SK-N-SH (cell line): ENCODE measurements around the gene NBEAL2. TPM values are rescaled to one million over a fixed set of nuclear protein-coding genes. Genes with fewer than 3 reads are reported as not detected.

Experiments used
- CTCF ChIA-PET: fragments of 300-600, 350-600 bp; formaldehyde crosslinking; extraction: SDS; loops from one replicate; lab custom pipeline; 2021; lab: Yijun Ruan, JAX
- POLR2A ChIA-PET: fragments of 350-600 bp; sonication (Branson Sonifier 250); formaldehyde crosslinking; extraction: SDS; loops from one replicate; lab custom pipeline; 2020; ENCODE audit warnings: antibody characterized with exemption, inconsistent platforms; lab: Yijun Ruan, JAX
- DNase-seq: peaks from one replicate; pipeline ENCODE4 v3.0.0; 2012
- H2AFZ ChIP-seq: fragments of 200-600 bp; sonication (generic); 2 replicates; pipeline ENCODE4 v1.8.1; 2016; ENCODE audit warnings: antibody characterized with exemption, mild to moderate bottlenecking, low read depth
- H3F3A ChIP-seq: fragments of 200-600 bp; sonication (generic); replicated peaks from 2 replicates; pipeline ENCODE3; 2016; ENCODE audit warnings: antibody characterized with exemption, mild to moderate bottlenecking; ENCODE audit not compliant: insufficient read depth
- H3K27ac ChIP-seq, 2 experiments: fragments of 200-500 bp in 1 of 2; fragments of 200-600 bp in 1 of 2; sonication (Bioruptor generic) in 1 of 2; sonication (generic), shearing (Covaris generic) in 1 of 2; 2 replicates each; pipeline versions ENCODE4 v1.5.1 to v1.6.1; 2014 to 2016; ENCODE audit warnings: low read depth in 2 of 2, inconsistent platforms in 1 of 2, low read length in 1 of 2, mild to moderate bottlenecking in 1 of 2, mixed read lengths in 1 of 2
- H3K27me3 ChIP-seq: fragments of 200-600 bp; sonication (generic), shearing (Covaris generic); 2 replicates; pipeline ENCODE4 v1.6.1; 2016; ENCODE audit warnings: mixed run types; ENCODE audit not compliant: insufficient read depth
- H3K36me3 ChIP-seq, 2 experiments: fragments of 200-500 bp in 1 of 2; fragments of 200-600 bp in 1 of 2; sonication (Bioruptor generic) in 1 of 2; sonication (generic) in 1 of 2; replicated peaks in 1 of 2; 2 replicates each; pipeline versions ENCODE3 to v1.5.1; 2014 to 2016; ENCODE audit warnings: low read length in 1 of 2, mild to moderate bottlenecking in 1 of 2; ENCODE audit not compliant: insufficient read depth in 2 of 2, control insufficient read depth in 1 of 2
- H3K4me1 ChIP-seq, 2 experiments: fragments of 200-500 bp in 1 of 2; fragments of 200-600 bp in 1 of 2; sonication (Bioruptor generic) in 1 of 2; sonication (generic), shearing (Covaris generic) in 1 of 2; 2 replicates each; pipeline versions ENCODE4 v1.5.1 to v1.6.1; 2014 to 2016; ENCODE audit warnings: low read depth in 1 of 2, low read length in 1 of 2, mixed run types in 1 of 2; ENCODE audit not compliant: insufficient read depth in 2 of 2, control insufficient read depth in 1 of 2
- H3K4me2 ChIP-seq: fragments of 200-600 bp; sonication (generic), shearing (Covaris generic); 2 replicates; pipeline ENCODE4 v1.6.1; 2017; ENCODE audit warnings: mixed run types
- H3K4me3 ChIP-seq, 2 experiments: fragments of 200-500 bp in 1 of 2; fragments of 200-600 bp in 1 of 2; sonication (Bioruptor generic) in 1 of 2; sonication (generic), shearing (Covaris generic) in 1 of 2; 2 replicates each; pipeline versions ENCODE4 v1.5.1 to v1.8.1; 2014 to 2016; ENCODE audit warnings: low read depth in 2 of 2, inconsistent platforms in 1 of 2, low read length in 1 of 2, mild to moderate bottlenecking in 1 of 2, mixed read lengths in 1 of 2, moderate library complexity in 1 of 2
- H3K79me2 ChIP-seq: fragments of 200-600 bp; sonication (generic); 2 replicates; pipeline ENCODE4 v1.8.1; 2017; ENCODE audit warnings: mild to moderate bottlenecking; ENCODE audit not compliant: insufficient read depth
- H3K9ac ChIP-seq: fragments of 200-600 bp; sonication (generic); 2 replicates; pipeline ENCODE4 v1.6.1; 2017; ENCODE audit warnings: mixed run types
- H3K9me2 ChIP-seq: fragments of 200-600 bp; sonication (generic); 2 replicates; pipeline ENCODE4 v1.6.1; 2017; ENCODE audit warnings: mixed run types
- H3K9me3 ChIP-seq: fragments of 200-600 bp; sonication (generic); 2 replicates; pipeline ENCODE4 v1.6.1; 2017; ENCODE audit warnings: mixed run types, mild to moderate bottlenecking, moderate library complexity
- H4K20me1 ChIP-seq: fragments of 200-600 bp; sonication (generic); 2 replicates; pipeline ENCODE4 v1.6.1; 2017; ENCODE audit warnings: mild to moderate bottlenecking, mixed run types; ENCODE audit not compliant: insufficient read depth
- CHD2 ChIP-seq: fragments of 150-350 bp; IDR thresholded peaks from 2 replicates; pipeline ENCODE4 v1.6.1; 2018; ENCODE audit warnings: low read length; ENCODE audit not compliant: partially characterized antibody
- CTCF ChIP-seq: fragments of 200-600 bp; sonication (generic); IDR thresholded peaks from 2 replicates; pipeline ENCODE4 v1.6.1; 2017; ENCODE audit warnings: antibody characterized with exemption, mild to moderate bottlenecking, moderate library complexity
- FOSL2 ChIP-seq: IDR thresholded peaks from 2 replicates; pipeline ENCODE4 v1.4.0; 2012; ENCODE audit warnings: low read depth, mild to moderate bottlenecking, moderate library complexity, borderline replicate concordance
- FOXJ3 ChIP-seq: sonication (generic); formaldehyde crosslinking; IDR thresholded peaks from 2 replicates; pipeline ENCODE4 v1.5.1; 2020; ENCODE audit warnings: mild to moderate bottlenecking, missing genetic modification reagents
- FOXM1 ChIP-seq: IDR thresholded peaks from 2 replicates; pipeline ENCODE4 v1.4.0; 2012; ENCODE audit warnings: low read depth, mild to moderate bottlenecking
- GABPA ChIP-seq: IDR thresholded peaks from 2 replicates; pipeline ENCODE4 v1.4.0; 2012; ENCODE audit warnings: low read depth, mild to moderate bottlenecking
- JUND ChIP-seq: IDR thresholded peaks from 2 replicates; pipeline ENCODE4 v1.4.0; 2012
- MEF2A ChIP-seq: IDR thresholded peaks from 2 replicates; pipeline ENCODE4 v1.4.0; 2012; ENCODE audit warnings: low read depth, borderline replicate concordance
- MXI1 ChIP-seq: IDR thresholded peaks from 2 replicates; pipeline ENCODE4 v1.6.1; 2012; ENCODE audit warnings: mild to moderate bottlenecking, low read depth, low read length, improper control_type of control experiment
- NRF1 ChIP-seq: IDR thresholded peaks from 2 replicates; pipeline ENCODE4 v1.6.1; 2012; ENCODE audit warnings: low read depth, mild to moderate bottlenecking, low read length
- PBX3 ChIP-seq: IDR thresholded peaks from 2 replicates; pipeline ENCODE4; 2012
- POLR2AphosphoS5 ChIP-seq: IDR thresholded peaks from 2 replicates; pipeline ENCODE4 v1.6.1; 2012; ENCODE audit warnings: low read depth, low read length
- RAD21 ChIP-seq: IDR thresholded peaks from 2 replicates; pipeline ENCODE4 v1.6.1; 2012; ENCODE audit warnings: mild to moderate bottlenecking, low read length
- RCOR1 ChIP-seq: fragments of 150-350 bp; IDR thresholded peaks from 2 replicates; pipeline ENCODE4 v1.6.1; 2017; ENCODE audit warnings: antibody characterized with exemption, low read length
- RFX5 ChIP-seq: IDR thresholded peaks from 2 replicates; pipeline ENCODE4 v1.6.1; 2012; ENCODE audit warnings: mild to moderate bottlenecking, improper control_type of control experiment, low read length
- SMC3 ChIP-seq: IDR thresholded peaks from 2 replicates; pipeline ENCODE4 v1.6.1; 2012; ENCODE audit warnings: low read depth, low read length, improper control_type of control experiment
- USF1 ChIP-seq: IDR thresholded peaks from 2 replicates; pipeline ENCODE4 v1.4.0; 2012; ENCODE audit warnings: low read depth, borderline replicate concordance
- ZBTB33 ChIP-seq: IDR thresholded peaks from 2 replicates; pipeline ENCODE4 v1.4.0; 2012; ENCODE audit warnings: low read depth, borderline replicate concordance
- WGBS: methylation state at CpG from one replicate; pipeline ENCODE4 v1.1.6; 2017; ENCODE audit warnings: low lambda C conversion rate; 5-methylcytosine and 5-hydroxymethylcytosine counted together
- polyA plus RNA-seq, 3 experiments: library from polyadenylated mRNA; depleted of rRNA; stranded (reverse); fragments of >200 nt; gene quantifications; 2 replicates each; pipeline ENCODE4 v1.2.3, GENCODE V29; 2012

NBEAL2 gene
- polyA plus RNA-seq, 1 of the 3 experiments (the other 2 are of a cell fraction) = 20.3 TPM

- H3K9me3 ChIP-seq = no peaks in the 10 kb centered on the region
These were observed 4.9 kb upstream of the NBEAL2 start for GRCh38 chr3:46974421-46975171.

GRCh38 chr3:46976326-46977190 lies 2.9 kb upstream of the NBEAL2 start, which contains the start of gene CCDC12:
Gene CCDC12 (minus strand): TSS chr3:46976745. CDS start chr3:46976732, 13 bp downstream.
- ChIA-PET CTCF (interaction anchor here (0.6 to 6.8 kb wide), 3 partner anchors 53 to 496 kb away, joined by 3 to 29 read pairs (median 5); no protein-coding TSS in a partner anchor), POLR2A (interaction anchor here (0.6 to 1.1 kb wide), 8 partner anchors 29 to 260 kb away, joined by 3 to 6 read pairs (median 3); no protein-coding TSS in a partner anchor)
- Histone ChIP-seq H3K9me3 (no peaks in the 10 kb centered on the region), H3K4me3 (peak within 1 kb of the TSS; percentile 74 to 96), H3K4me2 (peak within 1 kb of the TSS; percentile 88), H3K79me2 (peaks cover 52% of the 10 kb centered on the region), H3K36me3 (peaks cover 0 to 4% of the 10 kb centered on the region in 2 experiments), H3K9ac (peak within 1 kb of the TSS; percentile 92), H3K27me3 (no peaks in the 10 kb centered on the region), H3K9me2 (no peaks in the 10 kb centered on the region), H3K4me1 (peaks cover 3 to 22% of the 10 kb centered on the region in 2 experiments; a peak in 1 of 4 replicates), H4K20me1 (peaks cover 44% of the 10 kb centered on the region), H3K27ac (peak within 1 kb of the TSS; percentile 95 to 96), H3F3A (no peaks in the 10 kb centered on the region), H2AFZ (peak within 1 kb of the TSS; percentile 75)
- WGBS = under 1% methylated on average over 64 of the region's 64 CpGs
- peak; percentile 96 for DNase-seq
- TF ChIP-seq FOXM1 (no peak), MEF2A (no peak), RCOR1 (peak; percentile 64; the same call in 1 of the 2 replicates), RAD21 (no peak), PBX3 (peak; percentile 40), CHD2 (peak; percentile 57), RFX5 (no peak), FOXJ3 (no peak), FOSL2 (peak; percentile 78; the same call in 1 of the 2 replicates), GABPA (peak; percentile 24; the same call in 1 of the 2 replicates), ZBTB33 (peak; percentile 73; the same call in 1 of the 2 replicates), CTCF (no peak), NRF1 (peak; percentile 100)

More at GRCh38 chr3:46974421-46975171, 4.9 kb upstream of the NBEAL2 start:
- no peaks in the 10 kb centered on the region for H3K27me3 ChIP-seq
- ChIA-PET POLR2A (interaction anchor here (0.6 kb wide), 1 partner anchor 58 kb away, joined by 3 read pairs; no protein-coding TSS in a partner anchor), CTCF (interaction anchor here (0.7 kb wide), 1 partner anchor 10 kb away, joined by 3 read pairs; no protein-coding TSS in a partner anchor)
- no peak overlapping the region for H3K27ac ChIP-seq
- WGBS = 92% methylated on average over 9 of the region's 9 CpGs
- no peak for DNase-seq
- H3K9me2 ChIP-seq = no peaks in the 10 kb centered on the region
- no peak overlapping the region for H3K9ac ChIP-seq
- peaks cover 3 to 29% of the 10 kb centered on the region in 2 experiments; a peak in 1 of 4 replicates for H3K4me1 ChIP-seq
- H2AFZ ChIP-seq = no peak overlapping the region
- H3K79me2 ChIP-seq = peaks cover 71% of the 10 kb centered on the region
- H3K36me3 ChIP-seq = peaks cover 0 to 4% of the 10 kb centered on the region in 2 experiments
- peak overlapping the region; percentile 88 for H3K4me2 ChIP-seq
- TF ChIP-seq JUND (no peak), NRF1 (no peak), POLR2AphosphoS5 (no peak), USF1 (no peak), SMC3 (no peak), RAD21 (no peak), MXI1 (no peak), RFX5 (no peak)
- peaks cover 63% of the 10 kb centered on the region for H4K20me1 ChIP-seq
- peak overlapping the region in 1 of 2 experiments; percentile 96; a peak in 1 of 4 replicates for H3K4me3 ChIP-seq
- no peaks in the 10 kb centered on the region for H3F3A ChIP-seq
